GM18873 (cell line): ENCODE data around the gene CHST2.

ENCODE experiments used
- ATAC-seq: cut with Tn5 transposase; IDR thresholded peaks from one replicate; pipeline ENCODE4 v1.9.1; 2021; ENCODE audit warnings: mild to moderate bottlenecking, moderate library complexity, moderate number of reproducible peaks; ENCODE audit not compliant: unreplicated experiment, low FRiP score

CHST2 gene

GRCh38 chr3:143098032-143098764 lies 21.4 kb upstream of the CHST2 start:
- no peak for ATAC-seq

GRCh38 chr3:143099210-143099609 lies 20.4 kb upstream of the CHST2 start:
- ATAC-seq = no peak

- ATAC-seq = no peak
Measured at GRCh38 chr3:143099690-143100089, 19.9 kb upstream of the CHST2 start.

- ATAC-seq = no peak
Measured at GRCh38 chr3:143100451-143100850, 19.1 kb upstream of the CHST2 start.

- no peak for ATAC-seq
Measured at GRCh38 chr3:143101792-143102381, 17.7 kb upstream of the CHST2 start.

GRCh38 chr3:143103652-143104051 lies 15.9 kb upstream of the CHST2 start:
- ATAC-seq = peak; percentile 63

GRCh38 chr3:143105170-143105569 lies 14.4 kb upstream of the CHST2 start:
- no peak for ATAC-seq

GRCh38 chr3:143109861-143110260 lies 9.7 kb upstream of the CHST2 start:
- no peak for ATAC-seq

- no peak for ATAC-seq
Measured at GRCh38 chr3:143110371-143110770, 9.2 kb upstream of the CHST2 start.

GRCh38 chr3:143118630-143119008 lies 952 bp upstream of the CHST2 start:
- no peak for ATAC-seq

GRCh38 chr3:143119974-143120715 lies 574 bp downstream of the CHST2 start:
- peak; percentile 4 for ATAC-seq

GRCh38 chr3:143120716-143121240 lies 1.2 kb downstream of the CHST2 start:
- peak; percentile 38 for ATAC-seq

GRCh38 chr3:143121241-143122088 lies 1.9 kb downstream of the CHST2 start:
- peak; percentile 7 for ATAC-seq

- no peak for ATAC-seq
Measured at GRCh38 chr3:143122089-143122430, 2.5 kb downstream of the CHST2 start.

GRCh38 chr3:143122608-143123352 lies 3.2 kb downstream of the CHST2 start:
- ATAC-seq = no peak

GRCh38 chr3:143123353-143123984 lies 3.9 kb downstream of the CHST2 start:
- no peak for ATAC-seq

GRCh38 chr3:143124601-143125520 lies 5.3 kb downstream of the CHST2 start:
- ATAC-seq = no peak

- no peak for ATAC-seq
Measured at GRCh38 chr3:143127801-143128200, 8.2 kb downstream of the CHST2 start.
